Astrocyte of the cerebellum (primary cell): Measurements from ENCODE around the gene FOXA1.

Source experiments
- DNase-seq: peaks from one replicate; pipeline ENCODE4 v3.0.0-alpha.2; 2011; ENCODE audit warnings: low read depth
- H3K4me3 ChIP-seq: 2 replicates; pipeline ENCODE4 v1.5.1; 2011; ENCODE audit warnings: mild to moderate bottlenecking, low read depth, low read length, moderate library complexity
- CTCF ChIP-seq: IDR thresholded peaks from 2 replicates; pipeline ENCODE4 v1.5.1; 2012; ENCODE audit warnings: low read length, low read depth, moderate library complexity, mild to moderate bottlenecking; ENCODE audit errors: missing control alignments
- in situ Hi-C: cut with HindIII; loops from 2 replicates; pipeline ENCODE4 v1.10.0; 2017; ENCODE audit warnings: low sequenced_read_pairs

Gene FOXA1

GRCh38 chr14:37590428-37591139 is 4.5 kb downstream of the FOXA1 start:
- no peak for DNase-seq
- H3K4me3 ChIP-seq, result no peak overlapping the region
- TF ChIP-seq CTCF, result no peak
- in situ Hi-C loops, result no loop called here

GRCh38 chr14:37589715-37590427 is 5.2 kb downstream of the FOXA1 start:
- no peak for DNase-seq
- H3K4me3 ChIP-seq, result no peak overlapping the region
- no peak for TF ChIP-seq CTCF
- in situ Hi-C loops, result no loop called here

- H3K4me3 ChIP-seq, result no peak overlapping the region
- no peak for TF ChIP-seq CTCF
- in situ Hi-C loops, result no loop called here
- DNase-seq, result no peak
Measured at GRCh38 chr14:37588956-37589714, 5.9 kb downstream of the FOXA1 start.

- no peak for DNase-seq
- H3K4me3 ChIP-seq, result no peak overlapping the region
- in situ Hi-C loops, result no loop called here
- no peak for TF ChIP-seq CTCF
Measured at GRCh38 chr14:37588667-37588955, 6.4 kb downstream of the FOXA1 start.

- no peak for TF ChIP-seq CTCF
- DNase-seq, result no peak
- H3K4me3 ChIP-seq, result no peak overlapping the region
- in situ Hi-C loops, result no loop called here
Measured at GRCh38 chr14:37587881-37588666, 7.0 kb downstream of the FOXA1 start.

- in situ Hi-C loops, result no loop called here
- no peak for DNase-seq
- H3K4me3 ChIP-seq, result no peak overlapping the region
- TF ChIP-seq CTCF, result no peak
Measured at GRCh38 chr14:37587131-37587803, 7.8 kb downstream of the FOXA1 start.
